ENCODE measurements around the gene ZFYVE28. TPM values are rescaled to one million over a fixed set of nuclear protein-coding genes. Genes with fewer than 3 reads are reported as not detected.
"Not testable (repeated sequence)": the region's sequence is repeated elsewhere in the genome, so short reads cannot be mapped to it uniquely, and the experiment has no call there.

Gene ZFYVE28
- total RNA-seq, 1 experiment from 2014 or later: 19.2 TPM

- H3K27ac ChIP-seq (ENCODE audit: low read depth, low read length): no peak overlapping the region
- BruUV-seq (replicated peaks): no TSS peak
- no peaks in the 10 kb centered on the region for H4K20me1 ChIP-seq (ENCODE audit: insufficient read depth)
- H3K79me2 ChIP-seq (ENCODE audit: insufficient read depth, low read length): no peaks in the 10 kb centered on the region
- TF ChIP-seq SIN3A (IDR thresholded peaks at IDR 0.05; ENCODE audit: low read depth) (no peak), REST (IDR thresholded peaks at IDR 0.05; ENCODE audit: low read depth) (no peak), FOSL1 (IDR thresholded peaks at IDR 0.05; ENCODE audit: low read depth) (no peak), ZFX (IDR thresholded peaks at IDR 0.05) (no peak), ZNF274 (IDR thresholded peaks at IDR 0.05; ENCODE audit: low read depth, low read length) (no peak), CBX3 (IDR thresholded peaks at IDR 0.05; ENCODE audit: low read depth) (no peak), SRF (IDR thresholded peaks at IDR 0.05; ENCODE audit: low read depth) (no peak), ZBTB33 (IDR thresholded peaks at IDR 0.05; ENCODE audit: extremely low read depth, insufficient replicate concordance, low read length) (no peak), YY1 (IDR thresholded peaks at IDR 0.05; ENCODE audit: extremely low read depth, insufficient replicate concordance, low read depth, low read length) (no peak), JUND (IDR thresholded peaks at IDR 0.05) (no peak), MAX (IDR thresholded peaks at IDR 0.05) (no peak), POLR2A (IDR thresholded peaks at IDR 0.05; ENCODE audit: borderline replicate concordance, extremely low read depth, insufficient read depth, insufficient read length) (no peak)
- H3K9me3 ChIP-seq (ENCODE audit: control insufficient read depth in 1 of 2, insufficient read depth in 1 of 2, low read depth in 1 of 2, low read length in 2 of 2): no peaks in the 10 kb centered on the region
- 0 out of 4 replicates have a peak, but pooled peaks cover 0 to 3% of the 10 kb centered on the region in 2 experiments for H3K4me1 ChIP-seq (ENCODE audit: control insufficient read depth in 1 of 2, insufficient read depth in 2 of 2, low read length in 2 of 2)
- ATAC-seq (no peak), DNase-seq (ENCODE audit: low read depth, low spot score) (no peak)
- H3K27me3 ChIP-seq (ENCODE audit: insufficient read depth, low read length): no peaks in the 10 kb centered on the region
- H2AFZ ChIP-seq (ENCODE audit: low read depth, low read length, poor library complexity, severe bottlenecking): no peak overlapping the region
- CTCF ChIA-PET: no interaction called here
- H3K4me2 ChIP-seq (ENCODE audit: low read length): no peak overlapping the region
- POLR2A ChIA-PET: no interaction called here
- RAD21 ChIA-PET (ENCODE audit: low non-redundant PET in 1 of 2, low total read pairs in 2 of 2, uncharacterized antibody in 2 of 2, unreplicated experiment in 2 of 2): no interaction called here
- no peak overlapping the region for H3K9ac ChIP-seq (ENCODE audit: low read length)
- intact Hi-C loops (cut with micrococcal nuclease): no loop called here
- H3K4me3 ChIP-seq (replicated peaks in 1 of 2; ENCODE audit: low read depth in 1 of 2, low read length in 2 of 2): no peak overlapping the region
- H3K9me2 ChIP-seq (ENCODE audit: insufficient read depth): no peaks in the 10 kb centered on the region
- no peaks in the 10 kb centered on the region for H3K36me3 ChIP-seq (ENCODE audit: control insufficient read depth in 1 of 2, insufficient read depth in 2 of 2, low read length in 2 of 2)
Measured at GRCh38 chr4:2383760-2384159, 34.7 kb downstream of the ZFYVE28 start.

GRCh38 chr4:2383220-2383631 lies 35.2 kb downstream of the ZFYVE28 start:
- H3K4me2 ChIP-seq (ENCODE audit: low read length); H3K27me3 ChIP-seq (ENCODE audit: insufficient read depth, low read length); DNase-seq (ENCODE audit: low read depth, low spot score); CTCF ChIA-PET; H3K9me2 ChIP-seq (ENCODE audit: insufficient read depth); H3K4me3 ChIP-seq (replicated peaks in 1 of 2; ENCODE audit: low read depth in 1 of 2, low read length in 2 of 2); H3K36me3 ChIP-seq (ENCODE audit: control insufficient read depth in 1 of 2, insufficient read depth in 2 of 2, low read length in 2 of 2); ATAC-seq; BruUV-seq (replicated peaks); H3K9me3 ChIP-seq (ENCODE audit: control insufficient read depth in 1 of 2, insufficient read depth in 1 of 2, low read depth in 1 of 2, low read length in 2 of 2); intact Hi-C loops (cut with micrococcal nuclease); H3K9ac ChIP-seq (ENCODE audit: low read length); H3K4me1 ChIP-seq (ENCODE audit: control insufficient read depth in 1 of 2, insufficient read depth in 2 of 2, low read length in 2 of 2); RAD21 ChIA-PET (ENCODE audit: low non-redundant PET in 1 of 2, low total read pairs in 2 of 2, uncharacterized antibody in 2 of 2, unreplicated experiment in 2 of 2); POLR2A ChIA-PET; H3K27ac ChIP-seq (ENCODE audit: low read depth, low read length); H3K79me2 ChIP-seq (ENCODE audit: insufficient read depth, low read length); H2AFZ ChIP-seq (ENCODE audit: low read depth, low read length, poor library complexity, severe bottlenecking); H4K20me1 ChIP-seq (ENCODE audit: insufficient read depth): not testable (repeated sequence)

Data from HCT116 (cell line).